B cell (primary cell): ENCODE measurements around the gene PIK3IP1. TPM values are rescaled to one million over a fixed set of nuclear protein-coding genes. Genes with fewer than 3 reads are reported as not detected.

ENCODE experiments used
- ATAC-seq: fragments of 200-7000 bp; cut with Tn5 transposase; one replicate; pipeline ENCODE4 v1.10.0; 2021; ENCODE audit warnings: low read depth, mild to moderate bottlenecking, moderate number of reproducible peaks, moderate library complexity
- CTCF ChIA-PET: fragments of 350-600 bp; sonication (Branson Sonifier 250); formaldehyde crosslinking; loops from one replicate; lab custom pipeline; 2021; ENCODE audit warnings: antibody characterized with exemption, inconsistent platforms; lab: Charles Lee
- POLR2A ChIA-PET: fragments of 350-600 bp; sonication (Branson Sonifier 250); formaldehyde crosslinking; loops from one replicate; lab custom pipeline; 2021; ENCODE audit warnings: antibody characterized with exemption; lab: Charles Lee
- DNase-seq: peaks from one replicate; pipeline ENCODE4 v3.0.0; 2013
- H2AFZ ChIP-seq: 2 replicates; pipeline ENCODE4 v1.6.1; 2012; ENCODE audit warnings: mild to moderate bottlenecking, low read depth, low read length; ENCODE audit not compliant: insufficient read depth, poor library complexity, severe bottlenecking
- H3K27ac ChIP-seq, 2 donors: 1 replicate in 1 of 2; 2 replicates in 1 of 2; pipeline ENCODE4 v1.5.1; 2012 to 2013; ENCODE audit warnings: low read length in 2 of 2, mild to moderate bottlenecking in 2 of 2, moderate library complexity in 1 of 2
- H3K27me3 ChIP-seq, 4 experiments: fragments of 200-600 bp in 1 of 4; sonication (generic) in 1 of 4; replicated peaks in 1 of 4; 1 replicate in 2 of 4; 2 replicates in 2 of 4; pipeline versions ENCODE4 v1.6.1 to v1.7.0; 2013 to 2016; ENCODE audit warnings: low read length in 3 of 4, mild to moderate bottlenecking in 2 of 4, mixed read lengths in 1 of 4, moderate library complexity in 1 of 4; ENCODE audit not compliant: insufficient read depth in 4 of 4, control insufficient read depth in 3 of 4; ENCODE audit errors: control extremely low read depth in 1 of 4
- H3K36me3 ChIP-seq, 2 experiments: replicated peaks in 1 of 2; 1 replicate in 1 of 2; 2 replicates in 1 of 2; pipeline versions ENCODE4 v1.6.1 to v1.7.1; 2013; ENCODE audit warnings: low read length in 1 of 2; ENCODE audit not compliant: insufficient read depth in 2 of 2, control insufficient read depth in 1 of 2; ENCODE audit errors: control extremely low read depth in 1 of 2, extremely low read depth in 1 of 2
- H3K4me1 ChIP-seq, 2 donors: fragments of 200-600 bp in 1 of 2; sonication (generic) in 1 of 2; 1 replicate in 1 of 2; 2 replicates in 1 of 2; pipeline versions ENCODE4 v1.5.1 to v1.6.1; 2013 to 2017; ENCODE audit warnings: low read length in 2 of 2; ENCODE audit not compliant: control insufficient read depth in 2 of 2, insufficient read depth in 2 of 2
- H3K4me2 ChIP-seq: replicated peaks from 2 replicates; pipeline ENCODE3; 2012; ENCODE audit warnings: mild to moderate bottlenecking, low read depth, low read length; ENCODE audit not compliant: poor library complexity, severe bottlenecking
- H3K4me3 ChIP-seq, 5 experiments: fragments of 200-600 bp in 1 of 5; sonication (generic) in 1 of 5; 1 replicate in 3 of 5; 2 replicates in 2 of 5; pipeline versions ENCODE4 v1.5.1 to v1.7.0; 2011 to 2016; ENCODE audit warnings: low read length in 4 of 5, mild to moderate bottlenecking in 4 of 5, low read depth in 2 of 5, control low read depth in 1 of 5, moderate library complexity in 1 of 5; ENCODE audit not compliant: insufficient read depth in 1 of 5; ENCODE audit errors: control extremely low read depth in 1 of 5, extremely low read depth in 1 of 5
- H3K79me2 ChIP-seq: fragments of 200-600 bp; sonication (generic); one replicate; pipeline ENCODE4 v1.6.0; 2016; ENCODE audit warnings: low read length; ENCODE audit not compliant: control insufficient read depth, insufficient read depth
- H3K9ac ChIP-seq: fragments of 200-600 bp; sonication (generic); 2 replicates; pipeline ENCODE4 v1.6.1; 2017; ENCODE audit warnings: mild to moderate bottlenecking, low read length, moderate library complexity
- H3K9me3 ChIP-seq, 3 donors: one replicate each; pipeline versions ENCODE4 v1.6.1 to v1.7.1; 2013; ENCODE audit warnings: low read length in 2 of 3; ENCODE audit not compliant: control insufficient read depth in 2 of 3, insufficient read depth in 1 of 3; ENCODE audit errors: control extremely low read depth in 1 of 3
- H4K20me1 ChIP-seq: 2 replicates; pipeline ENCODE4 v1.6.0; 2012; ENCODE audit warnings: mild to moderate bottlenecking, low read length; ENCODE audit not compliant: insufficient read depth, control insufficient read depth, poor library complexity, severe bottlenecking
- H3K27ac Mint-ChIP-seq: one replicate; pipeline ENCODE4 v1.8.0; 2021; ENCODE audit warnings: mixed read lengths
- H3K27me3 Mint-ChIP-seq: one replicate; pipeline ENCODE4 v1.8.0; 2021; ENCODE audit warnings: mixed read lengths
- H3K4me1 Mint-ChIP-seq: one replicate; pipeline ENCODE4 v1.8.0; 2021; ENCODE audit warnings: mixed read lengths
- H3K4me3 Mint-ChIP-seq: one replicate; pipeline ENCODE4 v1.8.0; 2021; ENCODE audit warnings: mixed read lengths
- H3K9me3 Mint-ChIP-seq: one replicate; pipeline ENCODE4 v1.8.0; 2022; ENCODE audit warnings: mixed read lengths; ENCODE audit not compliant: insufficient read depth
- EZH2 ChIP-seq: IDR thresholded peaks from 2 replicates; pipeline ENCODE4 v1.6.1; 2012; ENCODE audit warnings: borderline replicate concordance, low read depth, mild to moderate bottlenecking, moderate library complexity, low read length; ENCODE audit not compliant: insufficient read depth, poor library complexity, severe bottlenecking
- WGBS: methylation state at CpG from one replicate; pipeline ENCODE4 v1.1.5; 2013; ENCODE audit warnings: missing lambda C conversion rate; ENCODE audit not compliant: insufficient coverage; 5-methylcytosine and 5-hydroxymethylcytosine counted together
- intact Hi-C: fragments of 100-400 bp; cut with micrococcal nuclease; formaldehyde crosslinking; loops from one replicate; pipeline ENCODE4 v1.10.0; 2022
- polyA plus RNA-seq: library from polyadenylated mRNA; depleted of rRNA; stranded (reverse); fragments of >200 nt; gene quantifications from 2 replicates; pipeline ENCODE4 v1.2.3, GENCODE V29; 2012
- total RNA-seq, 2 donors: library from RNA; stranded (reverse); fragments of 120-200 nt in 1 of 2; gene quantifications; 1 replicate in 1 of 2; 2 replicates in 1 of 2; pipeline versions ENCODE4 v1.2.3 to v1.2.4, GENCODE V29; 2013 to 2022
- TF ChIP-seq, protein P1 (sequence below): fragments of 200-600 bp; IDR thresholded peaks from one replicate; pipeline ENCODE4 v1.8.0; 2022; ENCODE audit warnings: antibody characterized with exemption, mild to moderate bottlenecking

The PIK3IP1 gene
- total and polyA plus RNA-seq, 2 donors (not counting 1 experiment from before 2014, with no cell fraction given): 89.8 to 92.9 TPM

DNA sequence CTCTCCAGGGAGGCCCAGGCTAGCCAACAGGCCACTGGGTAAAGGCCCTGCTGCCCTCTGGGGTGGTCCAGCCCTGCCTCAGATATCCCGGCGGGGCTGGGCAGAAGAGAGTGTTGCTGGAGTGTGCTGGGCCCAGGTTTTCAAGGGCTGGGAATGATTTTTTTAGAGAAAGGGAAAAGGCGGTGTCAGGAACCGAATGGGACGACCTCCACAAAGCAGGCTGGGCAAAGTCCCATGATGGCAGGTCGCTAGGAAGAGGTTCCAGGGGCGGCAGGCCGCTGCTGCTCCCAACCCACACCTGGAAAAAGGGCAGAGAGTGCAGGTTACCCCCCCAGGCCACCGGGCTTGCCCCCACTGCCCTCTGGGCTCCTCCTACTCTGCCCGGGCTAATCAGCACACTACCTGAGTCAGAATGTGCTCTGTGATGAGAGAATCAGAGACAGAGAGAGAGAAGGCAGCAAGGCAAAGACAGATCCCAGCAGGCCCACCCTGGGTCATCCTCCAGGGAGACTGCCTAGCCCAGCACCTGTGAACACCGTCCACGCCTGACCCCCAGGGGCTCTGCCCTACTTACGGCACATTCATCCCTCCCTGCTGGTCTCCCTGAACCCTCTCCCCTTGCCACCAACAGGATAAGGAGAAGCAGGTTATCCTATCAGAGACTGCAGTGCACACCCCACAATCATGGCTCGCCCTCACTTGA is 49.2 kb upstream of the PIK3IP1 start:
- DNase-seq: no peak
- ChIA-PET POLR2A (interaction anchor here (1.3 kb wide), 1 partner anchor 49 kb away, joined by 3 read pairs; the partner anchor contains the start of gene PIK3IP1), CTCF (interaction anchor here (0.6 to 1.0 kb wide), 2 partner anchors 60 to 65 kb away, joined by 3 read pairs; no protein-coding TSS in a partner anchor)
- H3K27ac ChIP-seq: peak overlapping the region in 1 of 2 donors; percentile 44
- WGBS: 98% methylated on average over 12 of the region's 14 CpGs
- intact Hi-C loops: loop anchor here (10.0 kb wide), 1 partner anchor 677 kb away; the partner anchor contains the start of gene DUSP18
- TF ChIP-seq, protein P1, sequence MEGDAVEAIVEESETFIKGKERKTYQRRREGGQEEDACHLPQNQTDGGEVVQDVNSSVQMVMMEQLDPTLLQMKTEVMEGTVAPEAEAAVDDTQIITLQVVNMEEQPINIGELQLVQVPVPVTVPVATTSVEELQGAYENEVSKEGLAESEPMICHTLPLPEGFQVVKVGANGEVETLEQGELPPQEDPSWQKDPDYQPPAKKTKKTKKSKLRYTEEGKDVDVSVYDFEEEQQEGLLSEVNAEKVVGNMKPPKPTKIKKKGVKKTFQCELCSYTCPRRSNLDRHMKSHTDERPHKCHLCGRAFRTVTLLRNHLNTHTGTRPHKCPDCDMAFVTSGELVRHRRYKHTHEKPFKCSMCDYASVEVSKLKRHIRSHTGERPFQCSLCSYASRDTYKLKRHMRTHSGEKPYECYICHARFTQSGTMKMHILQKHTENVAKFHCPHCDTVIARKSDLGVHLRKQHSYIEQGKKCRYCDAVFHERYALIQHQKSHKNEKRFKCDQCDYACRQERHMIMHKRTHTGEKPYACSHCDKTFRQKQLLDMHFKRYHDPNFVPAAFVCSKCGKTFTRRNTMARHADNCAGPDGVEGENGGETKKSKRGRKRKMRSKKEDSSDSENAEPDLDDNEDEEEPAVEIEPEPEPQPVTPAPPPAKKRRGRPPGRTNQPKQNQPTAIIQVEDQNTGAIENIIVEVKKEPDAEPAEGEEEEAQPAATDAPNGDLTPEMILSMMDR: no peak
- TF ChIP-seq EZH2: no peak
- Mint-ChIP-seq H3K4me1 (peaks cover 69% of the 10 kb centered on the region), H3K4me3 (no peak overlapping the region), H3K27ac (peak overlapping the region; percentile 67), H3K9me3 (no peaks in the 10 kb centered on the region), H3K27me3 (no peaks in the 10 kb centered on the region)
- H4K20me1 ChIP-seq: peaks cover 89% of the 10 kb centered on the region
- peaks cover 77% of the 10 kb centered on the region for H3K79me2 ChIP-seq
- H3K9ac ChIP-seq: no peak overlapping the region
- no peak overlapping the region for H2AFZ ChIP-seq
- ATAC-seq: no peak
- H3K9me3 ChIP-seq: no peaks in the 10 kb centered on the region
- H3K36me3 ChIP-seq: peaks cover 0 to 62% of the 10 kb centered on the region in 2 experiments
- peaks cover 32 to 55% of the 10 kb centered on the region in 2 donors for H3K4me1 ChIP-seq
- H3K4me2 ChIP-seq: no peak overlapping the region
- H3K27me3 ChIP-seq: no peaks in the 10 kb centered on the region
- no peak overlapping the region for H3K4me3 ChIP-seq

DNA sequence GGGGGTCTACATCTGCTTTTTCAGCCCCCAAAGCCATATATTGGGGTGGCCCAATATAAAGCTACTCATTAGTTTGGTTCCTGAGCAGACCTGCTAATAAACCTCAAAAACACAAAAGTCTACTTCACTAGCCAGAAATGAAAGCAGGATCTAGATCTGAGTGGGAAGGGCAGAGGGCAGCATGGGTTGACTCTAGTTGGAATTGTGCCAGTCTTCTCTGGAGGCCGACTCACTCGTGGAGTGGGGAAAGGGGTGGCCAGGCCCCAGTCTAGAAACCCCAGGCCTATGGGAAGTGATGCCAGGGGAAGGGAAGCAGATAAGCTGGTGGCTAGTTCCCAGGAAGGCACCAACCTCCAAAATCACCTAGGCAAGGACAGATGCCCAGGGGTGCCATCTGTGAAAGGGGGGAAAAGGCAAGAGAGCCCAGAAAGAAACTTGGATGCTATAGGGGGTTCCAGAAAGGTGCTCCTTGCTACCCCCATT is 48.5 kb upstream of the PIK3IP1 start:
- H3K27ac ChIP-seq: no peak overlapping the region
- H3K27me3 ChIP-seq: no peaks in the 10 kb centered on the region
- no peak overlapping the region for H2AFZ ChIP-seq
- Mint-ChIP-seq H3K9me3 (no peaks in the 10 kb centered on the region), H3K4me3 (no peak overlapping the region), H3K27me3 (no peaks in the 10 kb centered on the region), H3K27ac (peak overlapping the region; percentile 63), H3K4me1 (peaks cover 69% of the 10 kb centered on the region)
- no peaks in the 10 kb centered on the region for H3K9me3 ChIP-seq
- H3K4me1 ChIP-seq: peaks cover 32 to 55% of the 10 kb centered on the region in 2 donors
- H3K4me3 ChIP-seq: no peak overlapping the region
- H3K79me2 ChIP-seq: peaks cover 82% of the 10 kb centered on the region
- DNase-seq (no peak), ATAC-seq (no peak)
- ChIA-PET POLR2A (no interaction called here), CTCF (interaction anchor here (0.6 to 2.1 kb wide), 2 partner anchors 27 to 64 kb away, joined by 3 to 5 read pairs; no protein-coding TSS in a partner anchor)
- peaks cover 0 to 67% of the 10 kb centered on the region in 2 experiments for H3K36me3 ChIP-seq
- peaks cover 96% of the 10 kb centered on the region for H4K20me1 ChIP-seq
- no peak overlapping the region for H3K4me2 ChIP-seq
- intact Hi-C loops: loop anchor here (10.0 kb wide), 1 partner anchor 676 kb away; the partner anchor contains the start of gene DUSP18
- no peak overlapping the region for H3K9ac ChIP-seq
- TF ChIP-seq, protein P1: no peak
- no peak for TF ChIP-seq EZH2
- 37% methylated on average over 2 of the region's 2 CpGs for WGBS
